DOHH2 (cell line): ENCODE measurements around the gene ALDH4A1.

ENCODE experiments used
- H3F3A ChIP-seq: fragments of 200-600 bp; sonication (generic), shearing (Covaris generic); 2 replicates; pipeline ENCODE4 v1.6.0; 2016; ENCODE audit warnings: antibody characterized with exemption, mild to moderate bottlenecking; ENCODE audit not compliant: control insufficient read depth, insufficient read depth
- H3K27ac ChIP-seq: fragments of 200-600 bp; sonication (generic); 2 replicates; pipeline ENCODE4 v1.5.1; 2014; ENCODE audit warnings: low read depth, mild to moderate bottlenecking, low read length, moderate library complexity
- H3K27me3 ChIP-seq: fragments of 200-600 bp; sonication (generic); 2 replicates; pipeline ENCODE4 v1.6.1; 2014; ENCODE audit warnings: mild to moderate bottlenecking, low read length, mixed read lengths; ENCODE audit not compliant: control insufficient read depth
- H3K36me3 ChIP-seq: fragments of 200-600 bp; sonication (generic); 2 replicates; pipeline ENCODE4 v1.6.1; 2014; ENCODE audit warnings: mild to moderate bottlenecking, low read length, moderate library complexity, mixed read lengths; ENCODE audit not compliant: control insufficient read depth
- H3K4me1 ChIP-seq: fragments of 200-600 bp; sonication (generic); 2 replicates; pipeline ENCODE4 v1.6.1; 2014; ENCODE audit warnings: mild to moderate bottlenecking, low read length, mixed read lengths; ENCODE audit not compliant: control insufficient read depth
- H3K4me2 ChIP-seq: fragments of 200-600 bp; sonication (generic); 2 replicates; pipeline ENCODE4 v1.6.0; 2014; ENCODE audit warnings: mild to moderate bottlenecking, low read length, moderate library complexity
- H3K4me3 ChIP-seq: fragments of 200-600 bp; sonication (generic); 2 replicates; pipeline ENCODE4 v1.5.1; 2014; ENCODE audit warnings: mild to moderate bottlenecking, low read length, mixed read lengths
- H3K79me2 ChIP-seq: fragments of 200-600 bp; sonication (generic); 2 replicates; pipeline ENCODE4 v1.6.1; 2014; ENCODE audit warnings: mild to moderate bottlenecking, low read length, mixed read lengths; ENCODE audit not compliant: control insufficient read depth
- H3K9me2 ChIP-seq: fragments of 200-600 bp; sonication (generic); replicated peaks from 2 replicates; pipeline ENCODE4 v1.6.1; 2014; ENCODE audit warnings: mild to moderate bottlenecking, low read length, mixed read lengths; ENCODE audit not compliant: control insufficient read depth
- H3K9me3 ChIP-seq: fragments of 200-600 bp; sonication (generic); 2 replicates; pipeline ENCODE4 v1.6.1; 2014; ENCODE audit warnings: antibody characterized with exemption, low read length, mixed read lengths; ENCODE audit not compliant: control insufficient read depth, insufficient read depth
- H4K20me1 ChIP-seq: fragments of 200-600 bp; sonication (generic); 2 replicates; pipeline ENCODE4 v1.6.0; 2014; ENCODE audit warnings: low read depth, mild to moderate bottlenecking, antibody characterized with exemption, low read length, moderate library complexity; ENCODE audit not compliant: control insufficient read depth, insufficient read depth
- EZH2phosphoT487 ChIP-seq: fragments of 200-600 bp; sonication (generic); IDR thresholded peaks from 2 replicates; pipeline ENCODE4 v1.6.1; 2017; ENCODE audit warnings: borderline replicate concordance, mild to moderate bottlenecking, antibody characterized with exemption, low read length, moderate library complexity, mixed read lengths
- TF ChIP-seq, protein P1 (sequence below): fragments of 200-600 bp; sonication (generic); IDR thresholded peaks from one replicate; pipeline ENCODE4 v1.5.1; 2014; ENCODE audit warnings: antibody characterized with exemption, mild to moderate bottlenecking, low read depth, low read length; ENCODE audit not compliant: poor library complexity, severe bottlenecking

The ALDH4A1 gene

GRCh38 chr1:18948048-18948912 lies 45.9 kb upstream of the ALDH4A1 start:
- no peaks in the 10 kb centered on the region for H4K20me1 ChIP-seq
- no peaks in the 10 kb centered on the region for H3K36me3 ChIP-seq
- TF ChIP-seq, protein P1, sequence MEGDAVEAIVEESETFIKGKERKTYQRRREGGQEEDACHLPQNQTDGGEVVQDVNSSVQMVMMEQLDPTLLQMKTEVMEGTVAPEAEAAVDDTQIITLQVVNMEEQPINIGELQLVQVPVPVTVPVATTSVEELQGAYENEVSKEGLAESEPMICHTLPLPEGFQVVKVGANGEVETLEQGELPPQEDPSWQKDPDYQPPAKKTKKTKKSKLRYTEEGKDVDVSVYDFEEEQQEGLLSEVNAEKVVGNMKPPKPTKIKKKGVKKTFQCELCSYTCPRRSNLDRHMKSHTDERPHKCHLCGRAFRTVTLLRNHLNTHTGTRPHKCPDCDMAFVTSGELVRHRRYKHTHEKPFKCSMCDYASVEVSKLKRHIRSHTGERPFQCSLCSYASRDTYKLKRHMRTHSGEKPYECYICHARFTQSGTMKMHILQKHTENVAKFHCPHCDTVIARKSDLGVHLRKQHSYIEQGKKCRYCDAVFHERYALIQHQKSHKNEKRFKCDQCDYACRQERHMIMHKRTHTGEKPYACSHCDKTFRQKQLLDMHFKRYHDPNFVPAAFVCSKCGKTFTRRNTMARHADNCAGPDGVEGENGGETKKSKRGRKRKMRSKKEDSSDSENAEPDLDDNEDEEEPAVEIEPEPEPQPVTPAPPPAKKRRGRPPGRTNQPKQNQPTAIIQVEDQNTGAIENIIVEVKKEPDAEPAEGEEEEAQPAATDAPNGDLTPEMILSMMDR = no peak
- TF ChIP-seq EZH2phosphoT487 = no peak
- H3K9me2 ChIP-seq = no peaks in the 10 kb centered on the region
- no peak overlapping the region for H3K4me2 ChIP-seq
- H3K4me1 ChIP-seq = peaks cover 25% of the 10 kb centered on the region
- no peaks in the 10 kb centered on the region for H3K9me3 ChIP-seq
- H3K79me2 ChIP-seq = no peaks in the 10 kb centered on the region
- peaks cover 35% of the 10 kb centered on the region for H3K27me3 ChIP-seq
- no peak overlapping the region for H3K27ac ChIP-seq
- no peak overlapping the region for H3K4me3 ChIP-seq
- H3F3A ChIP-seq = no peaks in the 10 kb centered on the region

- H3K4me3 ChIP-seq = no peak overlapping the region
- no peak overlapping the region for H3K4me2 ChIP-seq
- TF ChIP-seq EZH2phosphoT487 = no peak
- TF ChIP-seq, protein P1 = no peak
- H4K20me1 ChIP-seq = no peaks in the 10 kb centered on the region
- no peaks in the 10 kb centered on the region for H3K36me3 ChIP-seq
- H3K9me2 ChIP-seq = no peaks in the 10 kb centered on the region
- H3F3A ChIP-seq = no peaks in the 10 kb centered on the region
- no peaks in the 10 kb centered on the region for H3K79me2 ChIP-seq
- H3K9me3 ChIP-seq = no peaks in the 10 kb centered on the region
- peaks cover 25% of the 10 kb centered on the region for H3K4me1 ChIP-seq
- no peak overlapping the region for H3K27ac ChIP-seq
- H3K27me3 ChIP-seq = peaks cover 28% of the 10 kb centered on the region
These were observed 45.2 kb upstream of the ALDH4A1 start for GRCh38 chr1:18947570-18947969.

DNA sequence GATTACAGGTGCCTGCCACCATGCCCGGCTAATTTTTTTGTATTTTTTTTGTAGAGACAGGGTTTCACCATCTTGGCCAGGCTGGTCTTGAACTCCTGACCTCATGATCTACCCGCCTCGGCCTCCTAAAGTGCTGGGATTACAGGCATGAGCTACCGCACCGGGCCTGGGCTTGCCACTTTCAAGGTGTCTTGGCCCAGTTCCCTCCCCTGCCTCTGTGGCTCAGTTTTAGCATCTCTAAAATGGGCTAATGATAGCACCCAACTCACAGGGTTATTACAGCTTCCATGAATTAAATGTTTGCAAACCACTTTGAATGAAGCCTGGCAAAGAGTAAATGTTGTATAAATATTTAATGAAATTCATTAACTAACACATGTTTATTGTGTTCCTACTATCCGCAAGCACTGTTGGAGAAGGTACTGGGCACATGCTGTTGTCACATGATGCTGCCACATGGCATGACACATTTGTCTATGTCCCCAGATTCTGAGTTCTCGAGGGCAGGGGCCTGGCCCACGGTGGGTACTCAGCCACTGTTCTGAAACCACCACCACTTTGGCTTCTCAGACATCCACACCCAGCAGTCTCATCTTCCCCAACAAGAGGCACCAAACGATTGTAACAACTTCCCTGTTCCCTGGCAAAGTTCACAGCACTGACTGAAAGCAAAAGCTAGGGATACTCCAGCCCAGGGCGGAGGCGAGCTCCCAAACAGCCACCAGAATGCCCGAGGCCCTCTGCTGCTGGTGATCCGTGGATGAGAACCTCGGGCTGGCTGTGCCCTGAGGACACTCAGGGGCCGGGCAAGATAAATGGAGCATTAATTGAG lies 44.4 kb upstream of the ALDH4A1 start:
- no peaks in the 10 kb centered on the region for H3K9me2 ChIP-seq
- no peak overlapping the region for H3K4me2 ChIP-seq
- no peaks in the 10 kb centered on the region for H4K20me1 ChIP-seq
- H3K27ac ChIP-seq = no peak overlapping the region
- no peaks in the 10 kb centered on the region for H3K79me2 ChIP-seq
- H3K4me1 ChIP-seq = peaks cover 22% of the 10 kb centered on the region
- no peak overlapping the region for H3K4me3 ChIP-seq
- no peaks in the 10 kb centered on the region for H3F3A ChIP-seq
- TF ChIP-seq EZH2phosphoT487 = no peak
- TF ChIP-seq, protein P1 = no peak
- H3K27me3 ChIP-seq = peaks cover 20% of the 10 kb centered on the region
- no peaks in the 10 kb centered on the region for H3K36me3 ChIP-seq
- no peaks in the 10 kb centered on the region for H3K9me3 ChIP-seq
